ENCODE results near the gene CTNNA3. TPM values are rescaled to one million over a fixed set of nuclear protein-coding genes. Genes with fewer than 3 reads are reported as not detected.

Gene CTNNA3
- total RNA-seq, 1 experiment from 2014 or later, result not detected

DNA sequence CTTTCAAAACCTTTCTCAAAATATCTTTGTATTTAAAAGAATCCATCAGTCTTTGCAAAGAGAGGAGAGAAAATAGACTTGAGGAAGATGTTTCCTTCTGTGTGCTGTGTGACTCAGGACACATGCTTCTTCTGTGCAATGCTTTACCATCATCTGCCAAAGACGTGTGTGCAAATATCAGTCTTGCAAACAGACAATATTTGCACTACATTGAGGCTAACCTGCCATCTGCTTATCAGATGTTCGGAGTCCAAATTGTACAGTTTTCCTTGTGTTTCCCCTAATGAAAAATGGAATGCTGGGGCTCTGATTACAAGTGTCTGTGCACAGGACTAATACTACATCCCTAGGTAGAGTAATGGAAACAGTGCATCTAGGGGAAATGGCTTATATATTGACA, 1123.3 kb downstream of the CTNNA3 start:
- Mint-ChIP-seq H3K27ac (ENCODE audit: unreplicated experiment) (no peak overlapping the region), H3K9me3 (ENCODE audit: low read depth, unreplicated experiment) (no peaks in the 10 kb centered on the region), H3K27me3 (ENCODE audit: unreplicated experiment) (no peaks in the 10 kb centered on the region), H3K4me1 (ENCODE audit: low read depth, unreplicated experiment) (no peaks in the 10 kb centered on the region), H3K4me3 (ENCODE audit: low read depth, unreplicated experiment) (no peak overlapping the region), H3K36me3 (ENCODE audit: insufficient read depth, unreplicated experiment) (no peaks in the 10 kb centered on the region)
- intact Hi-C loops (cut with micrococcal nuclease; ENCODE audit: unreplicated experiment), result no loop called here
- CTCF ChIA-PET, result no interaction called here
- DNase-seq, result no peak
- no peak for TF ChIP-seq CTCF (IDR thresholded peaks at IDR 0.05; ENCODE audit: unreplicated experiment)
- no TSS peak for BruUV-seq (replicated peaks)

- Mint-ChIP-seq H3K27ac (ENCODE audit: unreplicated experiment) (no peak overlapping the region), H3K4me3 (ENCODE audit: low read depth, unreplicated experiment) (no peak overlapping the region), H3K36me3 (ENCODE audit: insufficient read depth, unreplicated experiment) (no peaks in the 10 kb centered on the region), H3K4me1 (ENCODE audit: low read depth, unreplicated experiment) (no peaks in the 10 kb centered on the region), H3K27me3 (ENCODE audit: unreplicated experiment) (no peaks in the 10 kb centered on the region), H3K9me3 (ENCODE audit: low read depth, unreplicated experiment) (no peaks in the 10 kb centered on the region)
- no peak for DNase-seq
- no peak for TF ChIP-seq CTCF (IDR thresholded peaks at IDR 0.05; ENCODE audit: unreplicated experiment)
- intact Hi-C loops (cut with micrococcal nuclease; ENCODE audit: unreplicated experiment), result no loop called here
- CTCF ChIA-PET, result no interaction called here
- BruUV-seq (replicated peaks), result no TSS peak
Measured at GRCh38 chr10:66565999-66566398, 1130.0 kb downstream of the CTNNA3 start.

DNA sequence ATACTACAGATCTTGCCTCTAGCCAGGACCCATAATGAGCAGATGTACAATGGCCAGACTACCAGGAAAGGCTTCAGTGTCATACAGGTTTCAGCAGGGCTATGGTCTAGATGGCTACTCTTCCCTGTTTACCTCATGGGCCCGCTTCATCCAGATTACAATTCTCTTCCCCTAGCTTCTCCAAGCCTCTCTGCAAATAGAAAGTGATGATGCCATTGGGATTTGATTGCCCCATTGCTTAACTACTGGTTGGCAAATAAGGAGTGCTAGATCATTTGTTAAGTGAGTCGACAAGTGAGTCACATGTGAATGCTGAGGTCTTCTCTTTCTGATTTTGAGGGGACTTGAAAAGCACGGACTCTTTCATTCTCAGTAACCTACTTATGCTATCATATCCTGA, 1131.7 kb downstream of the CTNNA3 start:
- no peaks in the 10 kb centered on the region for H3K36me3 Mint-ChIP-seq (ENCODE audit: insufficient read depth, unreplicated experiment)
- no peak for DNase-seq
- H3K27me3 Mint-ChIP-seq (ENCODE audit: unreplicated experiment), result no peaks in the 10 kb centered on the region
- CTCF ChIA-PET, result no interaction called here
- no peak overlapping the region for H3K4me3 Mint-ChIP-seq (ENCODE audit: low read depth, unreplicated experiment)
- BruUV-seq (replicated peaks), result no TSS peak
- TF ChIP-seq CTCF (IDR thresholded peaks at IDR 0.05; ENCODE audit: unreplicated experiment), result no peak
- H3K4me1 Mint-ChIP-seq (ENCODE audit: low read depth, unreplicated experiment), result no peaks in the 10 kb centered on the region
- H3K9me3 Mint-ChIP-seq (ENCODE audit: low read depth, unreplicated experiment), result no peaks in the 10 kb centered on the region
- intact Hi-C loops (cut with micrococcal nuclease; ENCODE audit: unreplicated experiment), result no loop called here
- no peak overlapping the region for H3K27ac Mint-ChIP-seq (ENCODE audit: unreplicated experiment)

DNA sequence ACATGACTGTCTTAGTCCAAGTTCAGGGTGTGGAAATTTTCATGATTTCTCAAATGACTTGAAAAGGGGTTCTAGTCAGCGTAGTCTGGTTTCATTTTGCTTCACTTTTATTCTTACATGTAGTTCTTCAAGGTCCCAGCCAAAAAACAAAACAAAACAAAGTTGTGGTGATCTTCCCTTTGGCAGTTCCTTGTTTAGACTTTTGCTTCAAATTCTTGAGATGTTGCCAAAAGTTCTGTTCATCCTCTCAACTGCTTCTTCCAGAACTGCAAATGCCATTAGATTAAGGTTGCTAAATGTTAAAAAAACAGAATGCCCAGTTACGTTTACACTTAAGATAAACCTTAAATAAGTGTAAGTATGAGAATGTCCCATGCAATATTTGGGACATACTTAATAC, 1140.9 kb downstream of the CTNNA3 start:
- Mint-ChIP-seq H3K9me3 (ENCODE audit: low read depth, unreplicated experiment) (peaks cover 3% of the 10 kb centered on the region), H3K36me3 (ENCODE audit: insufficient read depth, unreplicated experiment) (no peaks in the 10 kb centered on the region), H3K27ac (ENCODE audit: unreplicated experiment) (no peak overlapping the region), H3K4me1 (ENCODE audit: low read depth, unreplicated experiment) (no peaks in the 10 kb centered on the region), H3K27me3 (ENCODE audit: unreplicated experiment) (no peaks in the 10 kb centered on the region), H3K4me3 (ENCODE audit: low read depth, unreplicated experiment) (no peak overlapping the region)
- BruUV-seq (replicated peaks), result no TSS peak
- CTCF ChIA-PET, result no interaction called here
- intact Hi-C loops (cut with micrococcal nuclease; ENCODE audit: unreplicated experiment), result no loop called here
- no peak for TF ChIP-seq CTCF (IDR thresholded peaks at IDR 0.05; ENCODE audit: unreplicated experiment)
- no peak for DNase-seq

- intact Hi-C loops (cut with micrococcal nuclease; ENCODE audit: unreplicated experiment), result no loop called here
- Mint-ChIP-seq H3K9me3 (ENCODE audit: low read depth, unreplicated experiment) (peaks cover 3% of the 10 kb centered on the region), H3K27me3 (ENCODE audit: unreplicated experiment) (no peaks in the 10 kb centered on the region), H3K4me1 (ENCODE audit: low read depth, unreplicated experiment) (no peaks in the 10 kb centered on the region), H3K4me3 (ENCODE audit: low read depth, unreplicated experiment) (no peak overlapping the region), H3K27ac (ENCODE audit: unreplicated experiment) (no peak overlapping the region), H3K36me3 (ENCODE audit: insufficient read depth, unreplicated experiment) (no peaks in the 10 kb centered on the region)
- no peak for TF ChIP-seq CTCF (IDR thresholded peaks at IDR 0.05; ENCODE audit: unreplicated experiment)
- CTCF ChIA-PET, result no interaction called here
- no peak for DNase-seq
- BruUV-seq (replicated peaks), result no TSS peak
Measured at GRCh38 chr10:66552331-66552730, 1143.7 kb downstream of the CTNNA3 start.
